Right lobe of liver (tissue), 6 donors: ENCODE data around the gene PDZD4. TPM values are rescaled to one million over a fixed set of nuclear protein-coding genes. Genes with fewer than 3 reads are reported as not detected.

Experiments used
- ATAC-seq, 4 donors: fragments of 200-7000 bp; cut with Tn5 transposase; one replicate each; pipeline ENCODE4 v1.9.1; 2020; ENCODE audit warnings: mild to moderate bottlenecking in 4 of 4, moderate library complexity in 4 of 4
- DNase-seq, 3 donors: peaks; one replicate each; pipeline ENCODE4 v3.0.0-alpha.2; 2020
- H3K27ac ChIP-seq, 3 donors: fragments of 200-600 bp; one replicate each; pipeline ENCODE4 v1.8.0; 2022
- H3K27me3 ChIP-seq, 2 donors: fragments of 200-600 bp; one replicate each; pipeline ENCODE4 v1.8.0; 2022
- H3K36me3 ChIP-seq, 4 donors: fragments of 200-600 bp; sonication (generic) in 1 of 4; one replicate each; pipeline versions ENCODE4 v1.5.1 to v1.8.0; 2017 to 2022; ENCODE audit warnings: control low read depth in 1 of 4
- H3K4me1 ChIP-seq, 4 donors: fragments of 200-600 bp; sonication (generic) in 1 of 4; one replicate each; pipeline versions ENCODE4 v1.5.1 to v1.8.0; 2017 to 2022; ENCODE audit warnings: control low read depth in 1 of 4
- H3K4me3 ChIP-seq, 3 donors: fragments of 200-600 bp; one replicate each; pipeline ENCODE4 v1.8.0; 2022
- H3K9me3 ChIP-seq, 4 donors: fragments of 200-600 bp; sonication (generic) in 1 of 4; one replicate each; pipeline versions ENCODE4 v1.5.1 to v1.8.0; 2017 to 2022; ENCODE audit warnings: control low read depth in 1 of 4
- CTCF ChIP-seq, 4 donors: fragments of 200-600 bp in 3 of 4; fragments of 450-650 bp in 1 of 4; IDR thresholded peaks; one replicate each; pipeline versions ENCODE4 v1.5.1 to v1.8.0; 2016 to 2022; ENCODE audit warnings: antibody characterized with exemption in 4 of 4, mild to moderate bottlenecking in 2 of 4
- POLR2A ChIP-seq: fragments of 450-650 bp; IDR thresholded peaks from one replicate; pipeline ENCODE4 v1.6.1; 2017; ENCODE audit warnings: antibody characterized with exemption, mild to moderate bottlenecking
- WGBS: methylation state at CpG from one replicate; pipeline ENCODE4 v1.1.6; 2018; ENCODE audit warnings: low coverage, low lambda C conversion rate; ENCODE audit not compliant: insufficient coverage; ENCODE audit errors: missing lambda C conversion rate; 5-methylcytosine and 5-hydroxymethylcytosine counted together
- intact Hi-C, 2 donors: fragments of 100-400 bp; cut with DNase I; formaldehyde crosslinking; loops; one replicate each; pipeline versions ENCODE4 v1.11.2 to v1.14.1; 2022
- total RNA-seq, 6 experiments: library from RNA; depleted of rRNA in 2 of 6; stranded (reverse); fragments of >200 nt in 2 of 6; fragmentation: NEBNext Ultra II Directional in 3 of 6; extraction: Animal tissue kit (Norgen Biotek cat#: 25700) in 3 of 6; gene quantifications; one replicate each; pipeline versions ENCODE4 v1.1.0 to v1.2.4, GENCODE V29; 2016 to 2023
- donor health status: DM: no; HTN: yes; CAD: no.
- donor health status: DM: no; HTN: no; CAD: no.
- donor health status: DM: no; HTN: no; CAD: no.
- donor health status: DM: no; HTN: yes; CAD: no.
- donor health status: DM: no; HTN: yes; CAD: no.

PDZD4 gene
- total RNA-seq, 6 experiments from 2014 or later: 0.61 to 2.3 (median 1.5) TPM

- ATAC-seq: no peak
- WGBS: 33% methylated on average over 3 of the region's 21 CpGs
- Histone ChIP-seq H3K4me3 (no peak overlapping the region), H3K4me1 (no peaks in the 10 kb centered on the region), H3K27ac (no peak overlapping the region), H3K27me3 (peaks cover 0 to under 1% of the 10 kb centered on the region in 2 donors), H3K9me3 (no peaks in the 10 kb centered on the region), H3K36me3 (no peaks in the 10 kb centered on the region)
- TF ChIP-seq CTCF (IDR thresholded peaks at IDR 0.05) (no peak), POLR2A (no peak)
- intact Hi-C loops: no loop called here
- DNase-seq: no peak
Observed at GRCh38 chrX:153870791-153871360, 40.5 kb upstream of the PDZD4 start.

DNA sequence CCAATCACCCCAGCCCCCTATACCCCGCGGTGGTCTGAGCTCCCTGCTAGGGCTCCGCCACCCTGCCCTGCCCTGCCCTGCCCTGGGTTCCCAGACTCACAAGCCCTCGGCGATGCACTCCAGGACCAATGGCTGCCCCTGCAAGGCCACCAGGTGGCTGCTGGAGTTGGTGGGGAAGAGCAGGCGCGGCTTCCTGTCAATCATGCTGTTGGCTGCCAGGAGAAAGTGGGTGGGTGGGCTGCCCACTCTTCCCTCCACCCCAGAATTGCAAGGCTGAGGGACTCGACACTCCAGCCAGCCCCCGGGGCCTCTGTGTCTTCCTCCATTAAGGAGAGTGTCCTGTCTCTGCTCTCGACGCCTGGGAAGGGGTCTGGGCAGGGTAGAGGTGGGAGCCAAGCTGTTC is 39.9 kb upstream of the PDZD4 start:
- Histone ChIP-seq H3K27ac (no peak overlapping the region), H3K4me1 (no peaks in the 10 kb centered on the region), H3K36me3 (no peaks in the 10 kb centered on the region), H3K4me3 (no peak overlapping the region), H3K9me3 (no peaks in the 10 kb centered on the region), H3K27me3 (no peaks in the 10 kb centered on the region)
- no peak for ATAC-seq
- DNase-seq: no peak
- intact Hi-C loops: no loop called here
- no peak for TF ChIP-seq POLR2A
- TF ChIP-seq CTCF (IDR thresholded peaks at IDR 0.05): no peak
- 40% methylated on average over 1 of the region's 11 CpGs for WGBS

DNA sequence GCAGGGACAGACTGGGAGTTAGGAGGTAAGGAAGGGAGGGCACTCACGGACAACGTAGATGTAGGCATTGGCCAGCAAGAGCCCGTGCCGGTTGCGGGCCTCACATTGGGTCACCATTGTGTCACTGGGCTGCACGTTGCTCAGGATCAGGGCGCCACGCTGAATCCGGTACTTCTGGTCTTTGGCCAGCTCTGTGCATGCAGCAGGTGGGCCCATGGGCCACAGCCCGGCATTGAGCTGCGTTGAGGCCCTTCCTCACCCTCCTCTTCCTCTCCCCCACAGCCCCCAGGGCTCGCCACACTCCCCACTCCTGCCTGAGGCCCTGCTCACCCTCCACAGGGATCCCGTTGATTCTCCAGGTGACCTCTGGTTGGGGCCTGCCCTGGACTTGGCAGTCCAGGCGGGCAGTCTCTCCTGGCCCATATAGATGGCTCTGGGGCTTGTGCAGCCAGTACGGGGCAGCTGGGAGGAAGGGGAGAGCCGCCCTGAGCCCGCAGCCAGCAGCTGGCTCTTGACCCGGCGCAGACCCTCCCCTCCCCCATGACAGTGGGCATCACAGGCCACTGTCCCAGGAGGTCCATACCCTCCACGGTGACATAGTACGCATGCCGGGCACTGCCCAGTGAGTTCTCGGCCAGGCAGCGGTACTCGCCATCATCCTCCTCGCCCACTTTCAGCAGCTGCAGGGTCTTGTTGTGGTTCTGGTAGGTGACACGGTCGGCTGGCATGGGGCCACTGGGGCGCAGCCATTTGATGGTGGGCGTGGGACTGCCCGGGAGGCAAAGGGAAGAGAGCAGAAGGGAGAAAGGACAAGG is 39.3 kb upstream of the PDZD4 start:
- Histone ChIP-seq H3K4me3 (no peak overlapping the region), H3K4me1 (no peaks in the 10 kb centered on the region), H3K27ac (no peak overlapping the region), H3K36me3 (no peaks in the 10 kb centered on the region), H3K9me3 (no peaks in the 10 kb centered on the region), H3K27me3 (no peaks in the 10 kb centered on the region)
- 100% methylated on average over 4 of the region's 31 CpGs for WGBS
- no peak for TF ChIP-seq POLR2A
- TF ChIP-seq CTCF (IDR thresholded peaks at IDR 0.05): no peak
- DNase-seq (no peak), ATAC-seq (no peak)
- intact Hi-C loops: no loop called here

GRCh38 chrX:153868576-153869472 is 38.5 kb upstream of the PDZD4 start:
- WGBS: 87% methylated on average over 8 of the region's 26 CpGs
- Histone ChIP-seq H3K27ac (no peak overlapping the region), H3K9me3 (no peaks in the 10 kb centered on the region), H3K4me3 (no peak overlapping the region), H3K36me3 (no peaks in the 10 kb centered on the region), H3K27me3 (no peaks in the 10 kb centered on the region), H3K4me1 (no peaks in the 10 kb centered on the region)
- intact Hi-C loops: no loop called here
- no peak for TF ChIP-seq CTCF (IDR thresholded peaks at IDR 0.05)
- no peak for TF ChIP-seq POLR2A
- ATAC-seq (no peak), DNase-seq (no peak)
